AG04450 (cell line): ENCODE data around the gene CDH26. TPM values are rescaled to one million over a fixed set of nuclear protein-coding genes. Genes with fewer than 3 reads are reported as not detected.
A peak's percentile ranks its signal among the peaks of the same experiment; 100 is the strongest.

Source experiments
- CTCF ChIA-PET: fragments of 300-600, 350-600 bp; formaldehyde crosslinking; extraction: SDS; loops from one replicate; lab custom pipeline; 2022; ENCODE audit warnings: antibody characterized with exemption, inconsistent platforms; lab: Charles Lee
- POLR2A ChIA-PET: fragments of 350-600 bp; formaldehyde crosslinking; extraction: SDS; loops from one replicate; lab custom pipeline; 2021; ENCODE audit warnings: antibody characterized with exemption, inconsistent platforms; lab: Yijun Ruan, JAX
- DNase-seq: peaks from one replicate; pipeline ENCODE4 v3.0.0-alpha.2; 2011; ENCODE audit warnings: low read depth, low spot score
- H3K27ac ChIP-seq: one replicate; pipeline ENCODE4 v1.5.1; 2012; ENCODE audit warnings: low read depth, low read length, control low read depth
- H3K27me3 ChIP-seq: one replicate; pipeline ENCODE4 v1.6.0; 2012; ENCODE audit warnings: low read length; ENCODE audit not compliant: control insufficient read depth, insufficient read depth
- H3K4me3 ChIP-seq: 2 replicates; pipeline ENCODE4 v1.5.1; 2011; ENCODE audit warnings: mild to moderate bottlenecking, low read depth, low read length, control low read depth
- H3K9me3 ChIP-seq: 2 replicates; pipeline ENCODE4 v1.5.1; 2012; ENCODE audit warnings: low read length; ENCODE audit not compliant: control insufficient read depth, insufficient read depth
- polyA plus RNA-seq: library from polyadenylated mRNA; depleted of rRNA; stranded (reverse); fragments of >200 nt; gene quantifications from 2 replicates; pipeline ENCODE4 v1.2.3, GENCODE V29; 2011
- TF ChIP-seq, protein P1 (sequence below): IDR thresholded peaks from 2 replicates; pipeline ENCODE4 v1.5.1; 2011; ENCODE audit warnings: low read depth, low read length, control low read depth, inconsistent platforms

Gene CDH26
- polyA plus RNA-seq, 1 experiment, result 0.10 TPM

DNA sequence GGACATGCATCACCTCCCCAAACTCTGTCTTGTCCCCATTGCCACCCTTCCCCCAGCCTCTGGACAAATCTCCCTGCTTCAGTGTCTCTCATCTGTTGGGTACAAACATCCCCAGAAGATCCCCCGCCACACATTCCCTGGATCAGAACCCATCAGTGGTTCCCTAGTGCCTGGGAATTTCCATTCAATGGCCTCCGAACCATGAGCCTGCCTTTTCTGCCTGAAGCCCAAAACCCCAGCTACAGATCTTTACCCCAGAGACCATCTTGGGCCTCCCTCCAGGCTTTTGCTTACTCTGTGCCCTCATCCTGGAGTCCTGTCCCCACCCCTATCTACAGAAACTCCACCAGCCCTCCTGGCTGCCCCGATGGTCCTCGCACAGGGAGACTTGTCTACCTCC lies 78.1 kb downstream of the CDH26 start:
- no peak overlapping the region for H3K4me3 ChIP-seq
- ChIA-PET CTCF (interaction anchor here (1.2 to 1.8 kb wide), 2 partner anchors 21 to 84 kb away, joined by 7 to 10 read pairs; no protein-coding TSS in a partner anchor), POLR2A (no interaction called here)
- H3K27me3 ChIP-seq, result peaks cover 2% of the 10 kb centered on the region
- H3K27ac ChIP-seq, result no peak overlapping the region
- DNase-seq, result no peak
- H3K9me3 ChIP-seq, result no peaks in the 10 kb centered on the region
- TF ChIP-seq, protein P1, sequence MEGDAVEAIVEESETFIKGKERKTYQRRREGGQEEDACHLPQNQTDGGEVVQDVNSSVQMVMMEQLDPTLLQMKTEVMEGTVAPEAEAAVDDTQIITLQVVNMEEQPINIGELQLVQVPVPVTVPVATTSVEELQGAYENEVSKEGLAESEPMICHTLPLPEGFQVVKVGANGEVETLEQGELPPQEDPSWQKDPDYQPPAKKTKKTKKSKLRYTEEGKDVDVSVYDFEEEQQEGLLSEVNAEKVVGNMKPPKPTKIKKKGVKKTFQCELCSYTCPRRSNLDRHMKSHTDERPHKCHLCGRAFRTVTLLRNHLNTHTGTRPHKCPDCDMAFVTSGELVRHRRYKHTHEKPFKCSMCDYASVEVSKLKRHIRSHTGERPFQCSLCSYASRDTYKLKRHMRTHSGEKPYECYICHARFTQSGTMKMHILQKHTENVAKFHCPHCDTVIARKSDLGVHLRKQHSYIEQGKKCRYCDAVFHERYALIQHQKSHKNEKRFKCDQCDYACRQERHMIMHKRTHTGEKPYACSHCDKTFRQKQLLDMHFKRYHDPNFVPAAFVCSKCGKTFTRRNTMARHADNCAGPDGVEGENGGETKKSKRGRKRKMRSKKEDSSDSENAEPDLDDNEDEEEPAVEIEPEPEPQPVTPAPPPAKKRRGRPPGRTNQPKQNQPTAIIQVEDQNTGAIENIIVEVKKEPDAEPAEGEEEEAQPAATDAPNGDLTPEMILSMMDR, result no peak

DNA sequence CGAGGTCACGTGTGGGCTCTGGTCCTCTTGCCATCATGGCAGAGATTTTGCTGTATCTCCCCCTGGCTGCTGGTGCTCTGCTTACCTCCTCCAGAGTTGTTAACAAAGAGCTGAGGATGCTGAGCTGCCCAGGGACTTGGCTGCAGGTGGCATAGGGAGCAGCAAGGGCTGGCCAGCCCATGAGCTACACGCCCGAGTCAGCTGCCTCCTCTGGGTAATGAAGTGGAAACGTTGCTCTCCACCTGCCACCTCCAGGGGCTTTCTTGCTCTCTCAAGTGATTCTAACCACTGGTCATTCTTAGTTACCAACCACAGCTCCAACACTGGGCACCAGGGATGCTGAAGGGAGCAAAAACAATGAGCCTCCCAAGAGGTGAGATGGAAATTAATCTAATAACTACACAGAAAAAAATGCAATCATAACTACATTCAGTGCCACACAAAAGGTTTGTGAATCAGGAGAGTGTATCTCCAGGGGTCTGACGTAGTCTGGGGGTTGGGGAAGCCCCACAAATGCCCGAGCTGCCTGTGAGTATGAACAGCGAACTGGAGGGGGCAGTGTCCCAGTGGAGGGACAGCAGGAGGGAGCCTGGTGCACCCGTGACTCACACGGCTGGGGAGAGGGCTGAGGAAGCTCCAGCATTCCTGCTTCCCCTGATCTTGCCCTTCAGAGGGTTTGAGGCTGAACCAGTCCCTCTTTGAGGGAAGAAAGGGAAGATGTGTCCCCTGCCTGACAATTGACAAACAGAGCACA lies 78.7 kb downstream of the CDH26 start:
- no peak for DNase-seq
- CTCF ChIA-PET, result interaction anchor here (1.8 kb wide), 1 partner anchor 20 kb away, joined by 7 read pairs; no protein-coding TSS in a partner anchor

DNA sequence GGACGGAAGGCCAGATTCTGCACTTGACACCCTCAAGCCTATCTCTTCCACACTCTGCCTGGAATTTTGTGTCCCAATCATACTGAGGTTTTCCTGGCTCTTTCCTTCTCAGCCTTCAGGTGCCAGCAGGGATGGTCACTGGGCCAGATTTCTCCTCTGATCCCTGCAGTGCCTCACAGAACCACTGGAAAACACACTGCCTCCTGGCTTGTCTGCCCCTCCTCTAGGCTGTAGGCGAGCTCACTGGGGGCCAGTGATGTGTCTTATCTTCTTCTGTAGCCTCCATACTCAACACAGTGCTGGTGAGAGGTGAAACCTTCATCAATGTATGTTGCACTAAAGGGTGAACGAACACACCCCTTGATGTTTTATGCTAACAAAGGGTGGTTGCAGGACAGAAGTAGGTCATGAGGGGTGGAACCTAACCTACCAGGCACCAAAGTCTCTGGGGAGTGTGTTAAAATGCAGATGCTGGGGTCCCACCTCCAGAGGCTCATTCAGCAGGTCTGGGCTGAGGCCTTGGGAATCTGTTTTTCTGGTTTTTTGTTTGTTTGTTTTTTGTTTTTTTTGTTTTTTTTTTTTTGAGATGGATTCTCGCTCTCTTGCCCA lies 80.3 kb downstream of the CDH26 start:
- CTCF ChIA-PET, result no interaction called here
- POLR2A ChIA-PET, result no interaction called here
- H3K4me3 ChIP-seq, result no peak overlapping the region

More for the DNA sequence above, 78.7 kb downstream of the CDH26 start:
- no peaks in the 10 kb centered on the region for H3K9me3 ChIP-seq
- H3K4me3 ChIP-seq, result no peak overlapping the region
- POLR2A ChIA-PET, result no interaction called here
- H3K27me3 ChIP-seq, result peaks cover 2% of the 10 kb centered on the region
- no peak overlapping the region for H3K27ac ChIP-seq
- TF ChIP-seq, protein P1, result peak; percentile 49

DNA sequence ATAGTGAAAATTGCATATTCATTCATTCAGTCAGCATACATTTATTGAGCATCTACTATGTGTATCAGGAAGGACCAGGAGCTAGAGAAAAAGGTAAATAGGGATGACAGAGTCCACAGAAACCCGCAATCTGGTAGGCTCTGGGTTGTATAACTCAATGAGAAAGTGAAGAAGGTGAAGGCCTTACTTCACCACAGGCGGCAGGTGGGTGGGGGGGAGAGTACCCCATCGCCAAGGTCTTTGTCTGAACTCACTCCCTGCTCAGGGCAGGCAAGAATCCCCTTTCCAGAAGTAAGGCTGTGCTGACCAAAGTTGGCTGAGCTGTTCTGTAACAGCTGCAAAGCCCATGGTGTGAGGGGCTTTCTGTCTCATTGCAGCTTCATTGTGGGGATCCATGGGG lies 81.3 kb downstream of the CDH26 start:
- no peak for DNase-seq
- no peak overlapping the region for H3K4me3 ChIP-seq
- TF ChIP-seq, protein P1, result no peak
- ChIA-PET POLR2A (no interaction called here), CTCF (interaction anchor here (1.0 to 1.8 kb wide), 2 partner anchors 18 to 171 kb away, joined by 3 to 7 read pairs; no protein-coding TSS in a partner anchor)
- H3K9me3 ChIP-seq, result no peaks in the 10 kb centered on the region
- H3K27ac ChIP-seq, result no peak overlapping the region
- peaks cover 2% of the 10 kb centered on the region for H3K27me3 ChIP-seq

More for the DNA sequence above, 80.3 kb downstream of the CDH26 start:
- DNase-seq, result no peak
- H3K27me3 ChIP-seq, result peaks cover 2% of the 10 kb centered on the region
- H3K9me3 ChIP-seq, result no peaks in the 10 kb centered on the region
- TF ChIP-seq, protein P1, result 0 out of 2 replicates have a peak, but pooled peaks have one; percentile 5
- H3K27ac ChIP-seq, result no peak overlapping the region
